Measurements from ENCODE around the gene S100A16. TPM values are rescaled to one million over a fixed set of nuclear protein-coding genes. Genes with fewer than 3 reads are reported as not detected.

Gene S100A16
- total RNA-seq, 1 donor from 2014 or later = 143 TPM

DNA sequence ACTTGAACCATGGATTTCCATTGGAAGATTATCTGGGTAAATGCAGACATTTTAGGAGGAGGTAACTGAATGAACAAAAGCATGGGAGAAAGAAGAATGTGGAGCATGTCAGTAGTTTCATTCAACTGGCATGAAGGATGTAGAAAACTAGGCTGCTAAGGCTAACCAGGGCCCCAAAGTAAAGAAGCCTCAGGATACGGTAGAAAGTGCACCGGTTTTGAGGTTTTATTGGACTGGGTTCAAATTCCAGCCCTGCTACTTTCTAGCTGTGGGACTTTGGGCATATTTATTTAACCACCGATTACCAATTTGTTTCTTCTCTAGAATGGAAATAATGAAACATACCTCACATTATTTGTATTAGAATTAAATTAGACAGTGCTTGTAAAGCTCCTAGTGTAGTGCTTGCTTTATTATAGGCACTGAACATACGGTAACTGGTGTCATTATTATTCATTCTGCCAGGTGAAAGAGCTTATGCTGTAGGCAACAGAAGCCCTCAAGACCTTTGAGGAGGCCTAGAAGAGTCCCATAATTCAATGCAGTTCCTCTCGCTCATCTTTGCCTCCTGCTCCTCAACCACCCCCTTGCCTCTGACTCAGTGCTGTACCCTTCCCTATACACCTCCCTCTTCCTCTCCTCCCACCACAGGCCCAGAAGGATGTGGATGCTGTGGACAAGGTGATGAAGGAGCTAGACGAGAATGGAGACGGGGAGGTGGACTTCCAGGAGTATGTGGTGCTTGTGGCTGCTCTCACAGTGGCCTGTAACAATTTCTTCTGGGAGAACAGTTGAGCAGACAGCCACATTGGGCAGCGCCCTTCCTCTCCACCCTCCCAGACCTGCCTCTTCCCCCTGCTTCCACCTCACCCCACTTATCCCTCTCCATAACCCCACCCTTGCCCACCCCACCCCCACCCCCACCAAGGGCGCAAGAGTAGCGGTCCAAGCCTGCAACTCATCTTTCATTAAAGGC is 18.4 kb upstream of the S100A16 start:
- Mint-ChIP-seq H3K27me3 (ENCODE audit: unreplicated experiment) (no peaks in the 10 kb centered on the region), H3K9me3 (ENCODE audit: unreplicated experiment) (no peaks in the 10 kb centered on the region), H3K4me3 (ENCODE audit: unreplicated experiment) (no peak overlapping the region), H3K27ac (ENCODE audit: unreplicated experiment) (peak overlapping the region; percentile 28), H3K36me3 (ENCODE audit: unreplicated experiment) (peaks cover 5% of the 10 kb centered on the region), H3K4me1 (ENCODE audit: unreplicated experiment) (peaks cover 69% of the 10 kb centered on the region)
- DNase-seq (ENCODE audit: extremely low spot score, unreplicated experiment) = no peak
- TF ChIP-seq CTCF (IDR thresholded peaks at IDR 0.05) = no peak

- TF ChIP-seq CTCF (IDR thresholded peaks at IDR 0.05) = no peak
- H3K27me3 Mint-ChIP-seq (ENCODE audit: unreplicated experiment) = no peaks in the 10 kb centered on the region
- H3K4me3 Mint-ChIP-seq (ENCODE audit: unreplicated experiment) = no peak overlapping the region
- H3K27ac Mint-ChIP-seq (ENCODE audit: unreplicated experiment) = peak overlapping the region; percentile 63
- DNase-seq (ENCODE audit: extremely low spot score, unreplicated experiment) = no peak
- H3K4me1 Mint-ChIP-seq (ENCODE audit: unreplicated experiment) = peaks cover 72% of the 10 kb centered on the region
- peaks cover 5% of the 10 kb centered on the region for H3K36me3 Mint-ChIP-seq (ENCODE audit: unreplicated experiment)
- no peaks in the 10 kb centered on the region for H3K9me3 Mint-ChIP-seq (ENCODE audit: unreplicated experiment)
Observed at GRCh38 chr1:153630384-153630783, 17.4 kb upstream of the S100A16 start.

DNA sequence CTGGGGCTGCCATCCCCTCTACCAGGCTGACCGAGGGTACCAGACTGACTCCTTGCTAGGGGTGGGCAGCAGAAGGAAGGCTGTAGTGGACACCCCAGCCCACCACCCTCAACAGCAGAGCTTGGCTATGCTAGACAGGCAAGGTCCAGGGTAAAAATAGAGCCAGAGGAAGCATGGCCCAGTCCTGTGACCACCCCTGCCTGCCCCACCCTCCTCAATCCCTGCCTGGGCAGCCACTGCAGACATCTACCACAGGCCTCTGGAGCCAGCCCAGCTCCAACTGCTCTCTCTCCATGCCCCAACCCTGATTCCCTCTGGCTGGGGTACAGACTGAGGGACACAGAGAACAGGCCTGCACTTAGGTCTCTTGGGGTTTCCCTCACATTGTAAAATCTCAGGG is 17.0 kb upstream of the S100A16 start:
- Mint-ChIP-seq H3K27ac (ENCODE audit: unreplicated experiment) (peak overlapping the region; percentile 64), H3K36me3 (ENCODE audit: unreplicated experiment) (peaks cover 4% of the 10 kb centered on the region), H3K27me3 (ENCODE audit: unreplicated experiment) (no peaks in the 10 kb centered on the region), H3K9me3 (ENCODE audit: unreplicated experiment) (no peaks in the 10 kb centered on the region), H3K4me1 (ENCODE audit: unreplicated experiment) (peaks cover 75% of the 10 kb centered on the region), H3K4me3 (ENCODE audit: unreplicated experiment) (no peak overlapping the region)
- TF ChIP-seq CTCF (IDR thresholded peaks at IDR 0.05) = no peak
- no peak for DNase-seq (ENCODE audit: extremely low spot score, unreplicated experiment)

- peaks cover 5% of the 10 kb centered on the region for H3K36me3 Mint-ChIP-seq (ENCODE audit: unreplicated experiment)
- no peak for DNase-seq (ENCODE audit: extremely low spot score, unreplicated experiment)
- TF ChIP-seq CTCF (IDR thresholded peaks at IDR 0.05) = no peak
- H3K27me3 Mint-ChIP-seq (ENCODE audit: unreplicated experiment) = no peaks in the 10 kb centered on the region
- H3K9me3 Mint-ChIP-seq (ENCODE audit: unreplicated experiment) = no peaks in the 10 kb centered on the region
- peaks cover 78% of the 10 kb centered on the region for H3K4me1 Mint-ChIP-seq (ENCODE audit: unreplicated experiment)
- H3K4me3 Mint-ChIP-seq (ENCODE audit: unreplicated experiment) = no peak overlapping the region
- peak overlapping the region; percentile 64 for H3K27ac Mint-ChIP-seq (ENCODE audit: unreplicated experiment)
Observed at GRCh38 chr1:153629343-153629665, 16.4 kb upstream of the S100A16 start.

DNA sequence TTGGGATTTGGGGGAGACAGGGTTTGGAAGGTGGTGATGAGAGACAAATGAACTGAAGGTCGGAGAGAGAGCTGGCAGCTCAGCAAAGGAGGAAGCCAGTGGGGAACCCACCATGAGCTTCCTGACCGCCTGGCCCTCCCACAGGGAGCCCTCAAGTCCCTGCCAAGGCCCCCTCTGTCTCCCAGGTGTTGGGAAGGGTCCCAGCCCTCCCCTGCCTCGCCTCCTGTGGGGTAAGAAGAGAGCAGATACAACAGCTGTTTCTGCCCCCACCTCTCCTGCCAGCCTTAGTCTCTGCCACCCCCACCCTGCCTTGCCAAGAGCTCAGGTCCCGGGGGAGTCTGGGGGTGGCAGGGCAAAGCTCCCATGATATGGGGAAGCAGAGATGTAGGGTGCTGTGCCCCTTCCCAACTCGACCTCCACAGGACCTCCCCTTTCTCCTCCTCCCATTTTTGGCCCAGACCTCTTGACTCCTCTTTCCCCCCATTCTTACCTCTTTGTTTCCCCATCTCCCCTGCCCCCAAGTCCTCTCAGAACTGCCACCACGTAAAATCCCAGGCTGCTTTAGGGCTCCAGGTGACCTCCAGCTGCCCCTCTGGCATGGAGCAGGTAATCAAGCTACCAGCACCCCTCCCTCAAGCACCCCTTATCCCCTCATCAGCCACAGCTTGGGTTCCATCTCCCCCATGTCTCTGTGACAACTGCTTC is 15.9 kb upstream of the S100A16 start:
- peak overlapping the region; percentile 49 for H3K27ac Mint-ChIP-seq (ENCODE audit: unreplicated experiment)
- no peak overlapping the region for H3K4me3 Mint-ChIP-seq (ENCODE audit: unreplicated experiment)
- H3K36me3 Mint-ChIP-seq (ENCODE audit: unreplicated experiment) = peaks cover 10% of the 10 kb centered on the region
- H3K9me3 Mint-ChIP-seq (ENCODE audit: unreplicated experiment) = no peaks in the 10 kb centered on the region
- peaks cover 82% of the 10 kb centered on the region for H3K4me1 Mint-ChIP-seq (ENCODE audit: unreplicated experiment)
- no peaks in the 10 kb centered on the region for H3K27me3 Mint-ChIP-seq (ENCODE audit: unreplicated experiment)
- no peak for TF ChIP-seq CTCF (IDR thresholded peaks at IDR 0.05)
- DNase-seq (ENCODE audit: extremely low spot score, unreplicated experiment) = no peak
